Muscle layer of colon (tissue), 2 donors: ENCODE results near the gene BAHCC1.
A peak's percentile ranks its signal among the peaks of the same experiment; 100 is the strongest.

Experiments used
- H3K27ac ChIP-seq: one replicate; pipeline ENCODE4 v1.7.0; 2013; ENCODE audit warnings: low read depth, mild to moderate bottlenecking, low read length, moderate library complexity
- H3K27me3 ChIP-seq, 2 donors: one replicate each; pipeline ENCODE4 v1.7.0; 2013; ENCODE audit warnings: low read length in 2 of 2, mild to moderate bottlenecking in 2 of 2; ENCODE audit not compliant: insufficient read depth in 2 of 2, control insufficient read depth in 1 of 2
- H3K36me3 ChIP-seq: one replicate; pipeline ENCODE4 v1.7.0; 2013; ENCODE audit warnings: mild to moderate bottlenecking, low read length; ENCODE audit not compliant: insufficient read depth
- H3K4me1 ChIP-seq: one replicate; pipeline ENCODE4 v1.7.0; 2013; ENCODE audit warnings: mild to moderate bottlenecking, low read length; ENCODE audit not compliant: insufficient read depth
- H3K4me3 ChIP-seq, 2 donors: one replicate each; pipeline ENCODE4 v1.7.0; 2013; ENCODE audit warnings: low read length in 2 of 2, low read depth in 1 of 2, mild to moderate bottlenecking in 1 of 2, moderate library complexity in 1 of 2
- H3K9ac ChIP-seq: one replicate; pipeline ENCODE4 v1.7.0; 2013; ENCODE audit warnings: low read length
- H3K9me3 ChIP-seq: one replicate; pipeline ENCODE4 v1.7.0; 2013; ENCODE audit warnings: mild to moderate bottlenecking, low read length
- donor health status: abdominal sarcoma.
- donor health status: Adenocarcinoma of cecum.

The BAHCC1 gene

DNA sequence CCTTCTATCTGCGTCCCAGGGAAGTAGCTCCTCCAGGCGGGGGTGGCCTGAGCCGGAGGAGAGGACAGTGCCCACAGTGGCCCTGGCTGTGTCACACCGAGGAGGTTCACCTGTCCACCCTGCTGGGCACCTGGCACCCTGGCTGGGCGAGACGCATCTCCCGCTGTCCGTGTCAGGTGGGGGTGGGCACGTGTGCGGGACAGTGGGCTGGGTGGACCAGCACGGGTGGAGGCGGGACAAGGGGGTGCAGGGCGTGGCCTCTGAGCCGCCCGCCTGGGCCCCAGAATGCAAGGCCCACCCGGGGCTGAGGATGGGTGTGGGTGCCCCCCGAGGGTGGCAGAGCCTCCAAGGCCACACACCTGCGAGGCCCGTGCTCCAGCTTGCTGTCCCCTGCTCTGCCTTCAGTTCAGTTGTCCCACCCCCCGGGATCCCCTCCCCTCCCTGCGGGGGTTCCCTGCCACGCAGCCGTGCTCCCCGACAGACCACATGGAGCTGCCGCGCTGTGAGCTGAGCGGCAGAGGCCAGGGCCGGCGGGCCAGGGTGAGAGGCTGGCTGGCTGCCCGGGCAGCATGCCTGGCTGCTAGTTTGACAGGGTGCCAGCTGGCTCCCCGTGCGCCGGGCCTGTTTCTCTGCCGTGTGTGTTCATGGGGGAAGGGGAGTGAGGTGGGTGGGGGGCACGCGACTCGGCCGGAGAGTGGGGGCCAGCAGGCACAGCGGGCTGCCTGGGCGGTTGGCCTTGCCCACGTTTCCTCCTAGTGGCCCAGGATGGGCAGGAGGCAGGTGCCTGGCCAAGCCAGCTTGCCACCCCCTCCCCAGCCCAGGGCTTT lies 33.9 kb downstream of the BAHCC1 start:
- Histone ChIP-seq H3K36me3 (no peaks in the 10 kb centered on the region), H3K27me3 (peaks cover 0 to 5% of the 10 kb centered on the region in 2 donors), H3K9ac (no peak overlapping the region), H3K4me1 (peaks cover 32% of the 10 kb centered on the region), H3K27ac (no peak overlapping the region), H3K4me3 (peak overlapping the region in 1 of 2 donors; percentile 7), H3K9me3 (no peaks in the 10 kb centered on the region)

DNA sequence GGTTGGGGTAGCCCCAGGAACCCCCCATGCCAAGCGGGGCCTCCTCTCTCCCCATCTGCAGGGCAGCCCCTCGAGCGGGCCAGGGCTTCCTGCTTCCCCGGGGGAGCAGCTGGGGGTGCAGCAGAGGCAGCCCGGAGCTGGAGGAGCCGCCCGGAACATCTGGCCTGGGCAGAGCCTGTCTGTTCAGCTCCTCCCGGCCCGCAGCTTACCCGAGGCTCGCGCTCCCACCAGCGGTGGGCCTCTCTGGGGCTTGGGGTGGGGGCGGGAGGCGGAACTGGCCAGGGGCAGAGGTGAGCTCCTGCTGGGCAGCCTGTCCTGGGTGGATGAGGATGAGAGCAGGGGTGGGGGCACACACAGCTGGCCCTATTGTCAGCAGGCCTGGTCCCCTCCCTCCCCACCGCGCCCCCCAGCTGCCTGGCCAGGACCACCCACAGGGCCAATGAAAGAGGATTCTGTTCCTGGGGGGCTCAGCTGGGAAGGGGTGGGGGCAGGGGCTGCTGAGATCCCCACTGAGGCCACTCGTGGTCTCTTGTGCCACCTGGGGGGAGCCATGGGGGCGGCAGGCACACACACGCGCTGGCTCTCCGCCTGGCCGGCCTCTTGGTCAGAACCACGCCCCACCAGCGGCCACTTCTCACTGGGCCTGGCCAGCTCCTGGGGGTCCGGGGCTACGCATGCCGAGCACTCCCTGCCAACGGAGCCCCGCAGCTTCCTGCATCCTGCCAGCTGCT lies 34.7 kb downstream of the BAHCC1 start:
- no peak overlapping the region for H3K9ac ChIP-seq
- H3K9me3 ChIP-seq: no peaks in the 10 kb centered on the region
- no peaks in the 10 kb centered on the region for H3K36me3 ChIP-seq
- peaks cover 0 to 5% of the 10 kb centered on the region in 2 donors for H3K27me3 ChIP-seq
- H3K4me3 ChIP-seq: peak overlapping the region in 1 of 2 donors; percentile 7
- H3K27ac ChIP-seq: no peak overlapping the region
- H3K4me1 ChIP-seq: peaks cover 29% of the 10 kb centered on the region

- H3K27ac ChIP-seq: no peak overlapping the region
- no peaks in the 10 kb centered on the region for H3K36me3 ChIP-seq
- peaks cover 29% of the 10 kb centered on the region for H3K4me1 ChIP-seq
- no peak overlapping the region for H3K4me3 ChIP-seq
- H3K9ac ChIP-seq: no peak overlapping the region
- peaks cover 0 to 5% of the 10 kb centered on the region in 2 donors for H3K27me3 ChIP-seq
- H3K9me3 ChIP-seq: no peaks in the 10 kb centered on the region
Observed at GRCh38 chr17:81431545-81432482, 36.6 kb downstream of the BAHCC1 start.

GRCh38 chr17:81432941-81433340 lies 37.7 kb downstream of the BAHCC1 start:
- Histone ChIP-seq H3K36me3 (no peaks in the 10 kb centered on the region), H3K4me3 (no peak overlapping the region), H3K9me3 (no peaks in the 10 kb centered on the region), H3K27ac (no peak overlapping the region), H3K9ac (no peak overlapping the region), H3K4me1 (peaks cover 25% of the 10 kb centered on the region), H3K27me3 (peaks cover 0 to 5% of the 10 kb centered on the region in 2 donors)

- no peaks in the 10 kb centered on the region for H3K36me3 ChIP-seq
- H3K27me3 ChIP-seq: peaks cover 0 to 2% of the 10 kb centered on the region in 2 donors
- no peak overlapping the region for H3K4me3 ChIP-seq
- peaks cover 20% of the 10 kb centered on the region for H3K4me1 ChIP-seq
- no peaks in the 10 kb centered on the region for H3K9me3 ChIP-seq
- no peak overlapping the region for H3K9ac ChIP-seq
- no peak overlapping the region for H3K27ac ChIP-seq
Observed at GRCh38 chr17:81433656-81434055, 38.4 kb downstream of the BAHCC1 start.

- Histone ChIP-seq H3K9me3 (no peaks in the 10 kb centered on the region), H3K27me3 (no peaks in the 10 kb centered on the region), H3K4me1 (peaks cover 16% of the 10 kb centered on the region), H3K27ac (no peak overlapping the region), H3K36me3 (no peaks in the 10 kb centered on the region), H3K4me3 (no peak overlapping the region), H3K9ac (no peak overlapping the region)
Observed at GRCh38 chr17:81434072-81434471, 38.8 kb downstream of the BAHCC1 start.

DNA sequence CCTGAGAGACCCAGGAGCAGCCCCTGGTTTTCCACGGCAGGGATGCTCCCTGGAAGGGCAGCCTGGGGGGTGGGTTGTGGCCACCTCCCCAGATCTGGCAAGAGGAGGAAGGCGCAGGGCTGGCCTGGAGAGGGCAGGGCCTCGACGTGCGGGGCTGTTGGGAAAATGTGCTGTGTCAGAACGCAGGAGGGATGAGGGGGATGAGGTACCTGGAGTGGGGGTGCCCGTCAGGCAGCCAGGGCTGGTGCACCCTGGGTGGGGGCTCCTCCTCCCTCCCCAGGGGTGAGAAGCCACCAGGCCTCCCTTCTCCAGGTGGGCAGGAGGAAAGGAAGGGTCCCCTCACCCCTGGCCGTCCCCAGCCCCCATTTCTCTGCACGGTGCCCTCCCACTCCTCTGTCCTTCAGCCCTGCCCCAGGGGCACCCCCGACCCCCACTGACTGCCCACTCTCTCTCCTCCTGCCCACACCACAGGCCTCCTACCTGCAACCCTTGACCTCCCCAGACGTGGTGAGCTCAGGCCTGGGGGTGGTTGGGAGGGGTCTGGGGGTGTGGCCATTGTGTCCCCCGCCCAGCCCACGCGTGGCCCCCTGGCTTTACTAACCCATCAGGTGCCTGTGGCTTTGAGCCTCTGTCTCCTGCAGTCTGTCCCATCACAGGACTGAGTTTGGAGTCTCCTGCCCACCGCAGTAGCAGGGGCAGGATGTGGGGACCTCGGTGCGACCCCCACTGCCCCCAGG lies 39.6 kb downstream of the BAHCC1 start:
- Histone ChIP-seq H3K9ac (no peak overlapping the region), H3K4me1 (peaks cover 9% of the 10 kb centered on the region), H3K4me3 (no peak overlapping the region), H3K9me3 (no peaks in the 10 kb centered on the region), H3K36me3 (no peaks in the 10 kb centered on the region), H3K27ac (no peak overlapping the region), H3K27me3 (no peaks in the 10 kb centered on the region)

DNA sequence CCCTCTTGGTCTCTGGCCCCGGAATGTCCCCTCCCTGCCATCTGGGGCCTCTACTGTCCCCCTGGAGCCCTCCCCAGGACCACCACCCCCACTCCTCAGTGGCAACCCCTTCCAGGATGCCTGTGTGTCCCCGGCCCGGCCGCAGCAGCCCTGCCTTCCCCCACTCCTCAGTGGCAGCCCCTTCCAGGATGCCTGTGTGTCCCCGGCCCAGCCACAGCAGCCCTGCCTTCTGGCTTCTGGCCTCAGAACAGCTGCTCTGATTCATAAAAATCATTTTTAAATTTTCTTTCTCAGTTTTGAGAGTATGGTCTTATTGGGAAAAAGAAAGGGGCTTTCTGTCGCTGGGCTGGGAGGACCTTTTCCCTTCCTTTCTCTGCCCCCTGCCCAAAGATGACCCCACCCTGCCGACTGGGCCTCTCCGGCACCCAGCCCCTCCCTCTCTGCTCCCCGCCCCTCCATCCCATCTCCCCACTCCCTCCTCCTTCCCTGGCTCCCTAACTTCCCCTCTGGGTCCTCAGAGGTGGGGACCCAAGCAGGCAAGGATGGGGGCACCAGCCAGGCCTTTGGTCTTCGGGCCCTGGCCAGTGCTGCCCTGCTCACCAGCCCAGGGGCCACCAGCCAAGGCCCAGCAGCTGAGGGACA lies 40.5 kb downstream of the BAHCC1 start:
- H3K27ac ChIP-seq: no peak overlapping the region
- no peaks in the 10 kb centered on the region for H3K9me3 ChIP-seq
- no peak overlapping the region for H3K4me3 ChIP-seq
- H3K27me3 ChIP-seq: no peaks in the 10 kb centered on the region
- H3K36me3 ChIP-seq: no peaks in the 10 kb centered on the region
- no peaks in the 10 kb centered on the region for H3K4me1 ChIP-seq
- no peak overlapping the region for H3K9ac ChIP-seq

DNA sequence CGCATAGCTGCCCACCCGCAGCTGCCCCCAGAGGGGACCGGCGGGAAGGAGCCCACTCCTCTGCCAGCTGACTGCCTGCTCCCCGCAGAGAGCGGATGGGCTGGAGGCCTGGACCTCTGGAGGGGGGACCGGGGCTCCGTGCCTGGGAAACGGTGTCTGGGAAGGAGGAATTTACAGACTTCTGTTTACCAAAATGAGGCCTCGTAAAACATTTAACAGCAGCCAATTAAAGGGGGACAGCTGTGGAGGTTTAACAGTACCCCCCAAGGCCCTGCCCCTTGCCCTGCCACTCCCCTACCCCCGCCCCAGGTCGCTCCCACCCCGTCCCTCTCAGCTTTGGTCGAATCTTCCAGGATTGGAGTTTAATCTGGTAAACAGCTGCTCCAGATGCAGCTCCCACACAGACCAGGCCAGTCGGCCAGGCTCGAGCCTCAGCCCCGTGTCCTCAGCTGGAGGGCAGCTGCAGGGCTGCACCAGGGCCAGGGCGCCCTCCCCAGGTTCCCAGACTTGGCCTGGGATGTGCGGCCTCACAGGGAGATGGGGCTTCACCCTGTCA lies 41.1 kb downstream of the BAHCC1 start:
- no peak overlapping the region for H3K27ac ChIP-seq
- no peaks in the 10 kb centered on the region for H3K4me1 ChIP-seq
- no peaks in the 10 kb centered on the region for H3K36me3 ChIP-seq
- H3K9me3 ChIP-seq: no peaks in the 10 kb centered on the region
- no peak overlapping the region for H3K4me3 ChIP-seq
- no peak overlapping the region for H3K9ac ChIP-seq
- no peaks in the 10 kb centered on the region for H3K27me3 ChIP-seq

DNA sequence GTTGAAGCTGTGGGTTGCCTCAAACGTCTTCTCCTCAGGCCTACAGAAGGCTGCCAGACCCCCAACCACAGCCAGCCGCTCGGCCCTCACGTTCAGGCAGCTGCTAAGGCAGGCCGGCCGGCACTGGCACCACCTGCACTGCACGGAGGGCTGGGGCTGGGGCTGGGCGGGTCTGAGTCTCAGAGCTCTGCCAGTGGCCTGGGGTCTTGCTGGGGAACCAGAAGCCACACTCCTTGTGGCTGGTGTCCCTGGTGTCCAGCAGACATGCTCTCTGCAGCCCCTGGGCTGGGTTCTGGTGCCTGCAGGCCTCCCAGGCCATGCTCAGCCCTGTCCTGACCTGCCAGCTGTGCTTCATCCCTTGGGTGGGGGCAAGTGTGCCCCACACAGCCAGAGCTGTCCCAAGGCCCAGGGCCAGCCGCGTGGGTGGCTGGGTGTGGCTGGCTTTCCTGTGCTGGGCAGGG lies 42.0 kb downstream of the BAHCC1 start:
- Histone ChIP-seq H3K36me3 (no peaks in the 10 kb centered on the region), H3K9me3 (no peaks in the 10 kb centered on the region), H3K9ac (no peak overlapping the region), H3K4me1 (no peaks in the 10 kb centered on the region), H3K27me3 (no peaks in the 10 kb centered on the region), H3K4me3 (no peak overlapping the region), H3K27ac (no peak overlapping the region)
